Measurements from ENCODE around the gene HIF1AN. TPM values are rescaled to one million over a fixed set of nuclear protein-coding genes. Genes with fewer than 3 reads are reported as not detected.

Gene HIF1AN
- total RNA-seq, 1 donor, result 14.2 TPM

DNA sequence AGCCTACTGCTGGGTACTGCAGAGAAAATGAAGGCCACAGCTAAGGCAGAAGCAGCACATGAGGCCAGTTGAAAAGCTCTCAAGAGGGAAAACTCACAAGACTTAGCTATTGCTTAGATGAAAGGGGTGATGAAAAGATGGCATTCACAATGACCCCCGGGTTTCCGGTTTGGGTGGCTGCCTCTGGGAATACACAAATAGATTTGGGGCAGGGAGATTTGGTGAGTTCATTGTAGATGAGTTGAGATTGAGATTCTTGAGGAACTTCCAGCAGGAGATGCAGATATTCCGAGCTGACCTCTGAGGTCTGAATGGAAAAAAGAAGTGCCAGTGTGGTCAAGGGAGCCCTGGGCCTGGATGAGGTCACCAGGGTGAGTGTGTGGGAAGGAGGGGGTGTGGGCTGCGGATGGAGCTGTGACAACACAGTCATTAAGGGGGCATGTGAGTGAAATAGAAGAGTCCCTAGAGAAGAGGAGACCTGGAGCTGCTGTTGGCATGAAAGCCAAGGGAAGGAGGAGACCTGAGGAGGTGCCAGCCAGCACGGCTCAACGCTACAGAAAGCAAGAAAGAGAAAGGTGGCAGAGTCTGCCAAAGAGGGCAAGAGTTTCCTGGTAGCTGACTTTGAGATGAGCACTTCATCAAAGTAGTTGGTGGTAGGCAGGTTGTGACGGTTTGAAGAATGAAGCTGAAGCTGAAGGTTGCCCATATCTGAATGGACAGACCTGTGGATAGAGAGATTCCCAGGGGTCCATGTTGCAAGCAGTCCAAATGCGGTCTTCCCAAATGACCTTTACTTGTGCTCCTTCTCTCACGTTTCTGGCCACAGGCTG is 43.7 kb downstream of the HIF1AN start:
- DNase-seq (ENCODE audit: low read depth), result no peak
- TF ChIP-seq, protein P1, sequence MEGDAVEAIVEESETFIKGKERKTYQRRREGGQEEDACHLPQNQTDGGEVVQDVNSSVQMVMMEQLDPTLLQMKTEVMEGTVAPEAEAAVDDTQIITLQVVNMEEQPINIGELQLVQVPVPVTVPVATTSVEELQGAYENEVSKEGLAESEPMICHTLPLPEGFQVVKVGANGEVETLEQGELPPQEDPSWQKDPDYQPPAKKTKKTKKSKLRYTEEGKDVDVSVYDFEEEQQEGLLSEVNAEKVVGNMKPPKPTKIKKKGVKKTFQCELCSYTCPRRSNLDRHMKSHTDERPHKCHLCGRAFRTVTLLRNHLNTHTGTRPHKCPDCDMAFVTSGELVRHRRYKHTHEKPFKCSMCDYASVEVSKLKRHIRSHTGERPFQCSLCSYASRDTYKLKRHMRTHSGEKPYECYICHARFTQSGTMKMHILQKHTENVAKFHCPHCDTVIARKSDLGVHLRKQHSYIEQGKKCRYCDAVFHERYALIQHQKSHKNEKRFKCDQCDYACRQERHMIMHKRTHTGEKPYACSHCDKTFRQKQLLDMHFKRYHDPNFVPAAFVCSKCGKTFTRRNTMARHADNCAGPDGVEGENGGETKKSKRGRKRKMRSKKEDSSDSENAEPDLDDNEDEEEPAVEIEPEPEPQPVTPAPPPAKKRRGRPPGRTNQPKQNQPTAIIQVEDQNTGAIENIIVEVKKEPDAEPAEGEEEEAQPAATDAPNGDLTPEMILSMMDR (IDR thresholded peaks at IDR 0.05; ENCODE audit: insufficient read depth, low read depth, low read length), result no peak

DNA sequence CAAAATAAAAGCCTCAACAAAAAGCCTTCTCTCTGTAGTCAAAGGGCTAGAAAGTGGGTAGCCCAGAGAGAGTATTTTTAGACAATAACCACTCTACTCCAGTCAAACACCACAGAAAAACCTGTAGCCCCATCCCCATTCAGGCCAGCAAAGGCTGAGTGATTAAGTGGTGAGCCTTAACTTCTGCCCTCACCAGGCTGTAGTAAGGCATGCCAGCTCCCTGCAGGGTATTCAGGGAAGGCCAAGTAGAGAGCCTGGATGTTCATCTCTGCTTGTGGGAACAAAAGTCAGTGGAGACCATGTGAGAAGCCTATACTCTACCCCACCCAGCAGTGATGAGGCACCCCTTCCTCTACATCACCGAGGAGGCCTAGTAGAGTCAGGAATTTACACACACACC is 51.2 kb downstream of the HIF1AN start:
- TF ChIP-seq, protein P1 (IDR thresholded peaks at IDR 0.05; ENCODE audit: insufficient read depth, low read depth, low read length), result no peak
- no peak for DNase-seq (ENCODE audit: low read depth)
- H3K4me3 ChIP-seq (ENCODE audit: low read depth, low read length), result no peak overlapping the region

More for the DNA sequence above, 43.7 kb downstream of the HIF1AN start:
- H3K4me3 ChIP-seq (ENCODE audit: low read depth, low read length), result no peak overlapping the region

DNA sequence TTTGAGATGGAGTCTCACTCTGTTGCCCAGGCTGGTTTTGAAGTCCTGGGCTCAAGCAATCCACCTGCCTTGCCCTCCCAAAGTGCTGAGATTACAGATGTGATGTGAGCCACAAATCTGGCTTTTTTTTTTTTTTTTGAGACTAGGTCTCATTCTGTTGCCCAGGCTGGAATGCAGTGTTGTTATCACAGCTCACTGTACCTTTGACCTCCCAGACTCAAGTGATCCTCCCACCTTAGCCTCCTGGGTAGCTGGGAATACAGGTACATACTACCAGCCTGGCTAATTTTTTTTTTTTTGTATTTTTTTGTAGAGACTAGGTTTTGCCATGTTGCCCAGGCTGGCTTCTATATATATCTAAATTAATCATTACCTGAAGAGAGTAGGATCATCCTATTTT is 62.4 kb downstream of the HIF1AN start:
- DNase-seq (ENCODE audit: low read depth), result no peak
- TF ChIP-seq, protein P1 (IDR thresholded peaks at IDR 0.05; ENCODE audit: insufficient read depth, low read depth, low read length), result no peak
- no peak overlapping the region for H3K4me3 ChIP-seq (ENCODE audit: low read depth, low read length)

DNA sequence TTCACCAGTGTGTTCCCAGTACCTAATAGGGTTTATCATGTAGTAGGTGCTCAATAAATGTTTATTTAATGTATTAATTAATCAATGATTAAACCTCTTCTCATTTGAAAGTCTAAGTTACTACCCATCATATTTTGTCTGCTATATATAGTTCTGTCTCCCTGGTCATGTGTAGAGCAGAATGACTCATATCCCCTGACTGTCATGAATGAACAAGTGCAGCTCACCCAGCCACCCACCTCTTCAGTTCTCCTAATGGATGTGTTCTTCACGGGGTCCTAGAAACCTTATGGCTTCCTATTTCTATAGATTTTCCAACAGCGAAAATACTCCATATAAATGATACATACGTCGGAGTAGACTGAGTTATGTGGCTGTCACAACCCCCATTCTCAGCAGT is 64.5 kb downstream of the HIF1AN start:
- no peak overlapping the region for H3K4me3 ChIP-seq (ENCODE audit: low read depth, low read length)
- TF ChIP-seq, protein P1 (IDR thresholded peaks at IDR 0.05; ENCODE audit: insufficient read depth, low read depth, low read length), result no peak
- no peak for DNase-seq (ENCODE audit: low read depth)

DNA sequence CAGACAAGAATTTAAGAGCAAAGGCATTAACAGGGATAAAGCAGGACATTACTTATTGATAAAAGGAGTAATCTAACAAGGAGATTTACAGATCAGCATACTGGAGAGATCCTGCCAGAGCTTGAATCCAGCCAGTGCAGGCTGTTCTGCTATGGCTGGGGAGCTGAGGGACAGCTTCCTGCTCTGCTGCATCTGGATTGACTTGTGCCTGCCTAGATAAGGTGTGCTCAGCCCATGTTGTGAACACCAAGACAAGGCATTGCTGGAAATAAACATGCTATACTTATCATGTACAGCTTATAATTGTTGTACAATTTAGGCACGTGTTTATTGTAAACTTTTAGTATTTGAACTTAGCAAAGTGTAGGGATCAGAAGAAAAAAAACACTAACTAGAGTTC is 71.7 kb downstream of the HIF1AN start:
- H3K4me3 ChIP-seq (ENCODE audit: low read depth, low read length), result no peak overlapping the region
- DNase-seq (ENCODE audit: low read depth), result no peak
- TF ChIP-seq, protein P1 (IDR thresholded peaks at IDR 0.05; ENCODE audit: insufficient read depth, low read depth, low read length), result no peak

Other genes with a start within 250 kb of the HIF1AN start
- gene BLOC1S2, start 249.3 kb upstream of the HIF1AN start, total RNA-seq, result 35.0 and 40.9 TPM in 2 replicates
- not detected in 2 replicates for gene PKD2L1, start 205.7 kb upstream of the HIF1AN start, total RNA-seq
- 819 and 937 TPM in 2 replicates for gene SCD, start 188.7 kb upstream of the HIF1AN start, total RNA-seq
- not detected in 2 replicates for gene WNT8B, start 72.9 kb upstream of the HIF1AN start, total RNA-seq
- 2.6 and 3.9 TPM in 2 replicates for gene SEC31B, start 16.1 kb upstream of the HIF1AN start, total RNA-seq
- 109 and 162 TPM in 2 replicates for gene NDUFB8, start 6.1 kb upstream of the HIF1AN start, total RNA-seq
- gene PAX2, start 209.6 kb downstream of the HIF1AN start, total RNA-seq, result not detected in 2 replicates

Data from fibroblast of villous mesenchyme (primary cell).